MV-4-11 (cell line): ENCODE data around the gene WWOX.

Source experiments
- DNase-seq: peaks from one replicate; lab custom pipeline; 2025; lab: John Stamatoyannopoulos, UW

The WWOX gene

GRCh38 chr16:78363843-78364555 is 264.5 kb downstream of the WWOX start:
- DNase-seq: no peak

- DNase-seq: no peak
Observed at GRCh38 chr16:78364556-78364880, 265.1 kb downstream of the WWOX start.

GRCh38 chr16:78365366-78365765 is 265.9 kb downstream of the WWOX start:
- DNase-seq: no peak

GRCh38 chr16:78368121-78369102 is 269.0 kb downstream of the WWOX start:
- DNase-seq: no peak

GRCh38 chr16:78372277-78372676 is 272.8 kb downstream of the WWOX start:
- no peak for DNase-seq

GRCh38 chr16:78375055-78375679 is 275.7 kb downstream of the WWOX start:
- DNase-seq: no peak

GRCh38 chr16:78376452-78376851 is 277.0 kb downstream of the WWOX start:
- no peak for DNase-seq

- DNase-seq: no peak
Observed at GRCh38 chr16:78377312-78377711, 277.9 kb downstream of the WWOX start.

GRCh38 chr16:78381060-78381459 is 281.6 kb downstream of the WWOX start:
- DNase-seq: no peak

GRCh38 chr16:78383118-78383517 is 283.7 kb downstream of the WWOX start:
- DNase-seq: no peak

- no peak for DNase-seq
Observed at GRCh38 chr16:78385086-78385805, 285.8 kb downstream of the WWOX start.

GRCh38 chr16:78386557-78387324 is 287.3 kb downstream of the WWOX start:
- DNase-seq: no peak

GRCh38 chr16:78389009-78389498 is 289.6 kb downstream of the WWOX start:
- DNase-seq: no peak

- peak; percentile 2 for DNase-seq
Observed at GRCh38 chr16:78390092-78390491, 290.6 kb downstream of the WWOX start.

GRCh38 chr16:78390508-78391324 is 291.3 kb downstream of the WWOX start:
- DNase-seq: no peak

- DNase-seq: no peak
Observed at GRCh38 chr16:78392585-78393195, 293.2 kb downstream of the WWOX start.

GRCh38 chr16:78395035-78395434 is 295.6 kb downstream of the WWOX start:
- peak; percentile 3 for DNase-seq

- no peak for DNase-seq
Observed at GRCh38 chr16:78396046-78396445, 296.6 kb downstream of the WWOX start.

GRCh38 chr16:78396673-78397072 is 297.2 kb downstream of the WWOX start:
- DNase-seq: no peak

- no peak for DNase-seq
Observed at GRCh38 chr16:78399384-78399783, 299.9 kb downstream of the WWOX start.
